ENCODE measurements around the gene PARD3.

The PARD3 gene

GRCh38 chr10:34183016-34183796 is 631.9 kb downstream of the PARD3 start:
- DNase-seq (ENCODE audit: low read depth): no peak

DNA sequence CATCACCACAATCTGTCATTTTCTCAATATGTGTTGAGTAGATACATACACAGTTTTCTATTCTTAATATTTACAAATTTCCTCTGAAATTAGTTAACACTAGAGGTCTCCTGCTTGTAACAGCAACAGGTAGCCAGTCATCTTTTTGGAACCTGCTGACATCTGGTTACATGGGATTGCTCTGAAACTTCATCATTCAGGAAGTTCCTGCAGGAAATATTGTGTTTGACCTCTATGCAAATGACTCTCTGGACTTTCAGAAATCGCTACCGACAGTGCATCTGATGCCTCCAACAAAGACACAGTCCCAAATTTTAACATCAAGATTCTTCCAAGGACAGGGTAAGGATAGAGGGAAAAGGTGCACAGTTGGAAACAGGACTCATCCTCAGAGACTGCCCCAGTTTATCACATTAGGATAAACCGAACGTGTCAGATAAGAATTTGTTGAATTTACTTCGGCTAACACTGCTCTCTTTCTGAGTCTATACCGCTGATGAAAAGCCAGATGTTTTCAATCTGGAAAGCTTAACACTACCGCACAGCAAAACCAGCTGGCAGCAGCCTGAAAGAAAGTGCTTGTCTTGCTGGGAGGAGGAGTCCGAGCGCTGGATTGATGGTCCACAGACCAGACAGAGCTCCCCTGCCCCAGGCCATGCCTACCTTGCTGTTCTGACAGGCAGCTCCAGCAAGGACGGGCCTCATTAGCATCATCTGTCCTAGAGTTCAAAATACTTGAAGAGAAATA is 633.4 kb downstream of the PARD3 start:
- no peak for DNase-seq (ENCODE audit: low read depth)

- no peak for DNase-seq (ENCODE audit: low read depth)
These were observed 634.3 kb downstream of the PARD3 start for GRCh38 chr10:34180749-34181148.

DNA sequence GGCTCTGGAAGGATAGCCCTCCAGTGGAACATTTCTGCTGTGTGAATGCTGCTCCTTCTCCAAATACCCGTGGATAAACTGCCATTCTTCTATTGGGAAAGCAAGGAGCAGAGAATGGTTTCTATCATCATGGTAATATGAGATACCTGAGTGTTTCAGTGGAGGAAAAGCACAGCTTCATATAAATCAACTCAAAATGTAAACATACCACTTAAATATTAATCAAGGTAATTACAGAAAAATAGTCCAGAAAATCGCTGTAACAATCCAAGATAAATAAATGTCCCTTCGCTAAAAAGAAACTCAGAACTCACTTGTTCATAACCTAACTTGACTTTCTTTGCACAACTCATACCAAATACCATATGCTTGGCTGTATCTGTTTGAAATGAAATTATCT is 635.8 kb downstream of the PARD3 start:
- no peak for DNase-seq (ENCODE audit: low read depth)

GRCh38 chr10:34178756-34179155 is 636.3 kb downstream of the PARD3 start:
- no peak for DNase-seq (ENCODE audit: low read depth)

- no peak for DNase-seq (ENCODE audit: low read depth)
These were observed 636.9 kb downstream of the PARD3 start for GRCh38 chr10:34178196-34178595.

- no peak for DNase-seq (ENCODE audit: low read depth)
These were observed 637.7 kb downstream of the PARD3 start for GRCh38 chr10:34177445-34177844.

DNA sequence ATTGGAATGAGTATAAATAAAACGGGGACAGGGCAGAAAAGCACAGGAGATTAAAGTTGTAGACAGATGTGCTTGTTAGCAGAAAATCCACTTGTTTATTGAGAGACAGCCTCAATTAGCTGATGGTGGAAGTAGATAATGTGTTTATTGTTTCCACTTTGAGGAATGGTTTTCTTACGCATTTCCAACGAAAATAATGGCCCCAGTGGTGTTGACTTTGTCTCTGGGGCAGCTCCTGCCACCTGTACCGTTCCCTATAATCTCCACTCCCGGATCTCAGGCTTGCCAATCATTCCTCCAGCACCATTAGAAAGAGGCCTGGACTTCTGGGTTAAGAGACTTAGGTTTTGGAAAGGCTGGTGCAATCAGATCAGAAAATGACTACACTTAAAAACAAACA is 638.7 kb downstream of the PARD3 start:
- no peak for DNase-seq (ENCODE audit: low read depth)

- DNase-seq (ENCODE audit: low read depth): no peak
These were observed 640.0 kb downstream of the PARD3 start for GRCh38 chr10:34175121-34175520.

- no peak for DNase-seq (ENCODE audit: low read depth)
These were observed 642.1 kb downstream of the PARD3 start for GRCh38 chr10:34172936-34173533.

- no peak for DNase-seq (ENCODE audit: low read depth)
These were observed 643.1 kb downstream of the PARD3 start for GRCh38 chr10:34171957-34172527.

GRCh38 chr10:34169677-34170076 is 645.4 kb downstream of the PARD3 start:
- DNase-seq (ENCODE audit: low read depth): no peak

DNA sequence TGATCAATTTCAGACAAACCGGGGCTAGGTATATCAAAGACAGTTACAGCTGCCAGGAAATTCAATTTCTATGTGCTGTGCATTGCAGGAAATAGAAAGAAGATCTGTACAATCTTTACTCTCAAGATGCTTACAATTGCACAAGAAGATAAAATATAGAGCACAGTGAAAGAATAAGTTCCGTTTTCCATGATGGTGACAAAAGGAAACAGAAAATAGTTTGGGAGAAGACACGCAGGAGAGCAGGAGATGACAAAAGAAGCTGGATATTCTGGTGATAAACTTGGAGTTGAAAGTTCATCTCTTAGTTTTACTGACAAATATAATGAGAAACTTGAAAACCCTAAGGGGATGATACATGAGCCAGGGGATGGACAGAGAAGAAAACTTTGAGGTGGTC is 646.0 kb downstream of the PARD3 start:
- no peak for DNase-seq (ENCODE audit: low read depth)

DNA sequence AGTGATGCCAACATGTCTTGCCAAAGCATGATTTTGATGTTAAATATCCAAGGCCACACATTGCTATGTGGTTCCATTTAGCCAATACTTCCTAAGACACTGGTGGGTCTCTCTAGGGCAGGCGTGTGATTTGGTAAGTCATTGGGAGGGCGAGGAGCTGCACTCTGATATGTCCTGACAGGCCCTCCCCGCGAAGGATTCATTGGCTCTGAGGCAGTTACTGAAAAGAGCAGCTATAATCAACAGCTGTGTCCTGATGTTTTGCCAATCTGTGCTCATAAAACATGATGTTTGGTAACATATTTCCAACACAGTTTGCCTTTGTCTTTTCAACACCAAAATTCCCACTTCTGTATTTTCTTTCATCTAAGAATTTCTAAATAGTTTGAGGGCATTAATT is 646.7 kb downstream of the PARD3 start:
- no peak for DNase-seq (ENCODE audit: low read depth)

GRCh38 chr10:34166823-34167222 is 648.3 kb downstream of the PARD3 start:
- no peak for DNase-seq (ENCODE audit: low read depth)

DNA sequence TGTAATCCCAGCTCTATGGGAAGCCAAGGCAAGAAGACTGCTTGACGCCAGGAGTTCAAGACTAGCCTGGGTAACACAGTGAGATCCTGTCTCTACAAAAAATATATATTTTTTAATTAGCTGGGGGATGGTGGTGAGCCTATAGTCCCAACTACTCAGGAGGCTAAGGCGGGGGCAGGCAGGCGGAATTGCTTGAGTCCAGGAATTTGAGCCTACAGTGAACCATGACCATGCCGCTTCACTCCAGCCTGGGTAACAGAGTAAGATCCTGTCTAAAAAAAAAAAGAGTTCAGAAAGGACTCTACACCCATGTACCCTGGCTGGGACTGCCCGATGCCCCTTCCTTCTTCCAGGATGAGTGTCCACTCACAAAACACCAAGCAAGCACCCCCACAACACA is 648.7 kb downstream of the PARD3 start:
- DNase-seq (ENCODE audit: low read depth): no peak

- no peak for DNase-seq (ENCODE audit: low read depth)
These were observed 651.1 kb downstream of the PARD3 start for GRCh38 chr10:34164029-34164428.

GRCh38 chr10:34163075-34163905 is 651.8 kb downstream of the PARD3 start:
- no peak for DNase-seq (ENCODE audit: low read depth)

DNA sequence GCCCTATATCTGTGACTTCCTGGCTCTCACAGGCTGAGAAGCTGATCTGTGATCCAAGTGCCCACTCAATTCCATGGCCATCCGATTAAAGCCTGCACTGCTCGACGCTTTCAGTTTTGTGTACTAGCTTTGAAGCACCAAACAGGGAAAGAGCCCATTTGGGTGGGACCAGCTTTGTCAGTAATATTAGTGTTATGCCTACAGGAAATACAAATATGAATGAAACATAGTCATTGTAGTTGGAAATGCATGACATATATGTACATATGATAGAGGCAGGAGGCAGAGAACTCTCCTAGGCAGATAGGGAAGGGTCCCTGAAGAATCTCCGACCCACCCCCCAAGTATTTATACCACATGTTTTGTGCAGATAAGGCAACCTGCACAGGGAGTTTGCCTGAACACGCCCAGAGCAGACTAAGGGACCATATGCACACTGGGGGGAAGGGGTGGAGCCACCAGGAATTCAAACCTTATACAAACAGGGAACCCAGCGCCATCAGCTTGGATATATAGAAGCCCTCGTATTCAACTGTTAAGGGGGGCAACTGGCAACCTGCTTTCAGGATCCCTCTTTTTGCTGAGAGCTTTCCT is 653.2 kb downstream of the PARD3 start:
- no peak for DNase-seq (ENCODE audit: low read depth)

DNA sequence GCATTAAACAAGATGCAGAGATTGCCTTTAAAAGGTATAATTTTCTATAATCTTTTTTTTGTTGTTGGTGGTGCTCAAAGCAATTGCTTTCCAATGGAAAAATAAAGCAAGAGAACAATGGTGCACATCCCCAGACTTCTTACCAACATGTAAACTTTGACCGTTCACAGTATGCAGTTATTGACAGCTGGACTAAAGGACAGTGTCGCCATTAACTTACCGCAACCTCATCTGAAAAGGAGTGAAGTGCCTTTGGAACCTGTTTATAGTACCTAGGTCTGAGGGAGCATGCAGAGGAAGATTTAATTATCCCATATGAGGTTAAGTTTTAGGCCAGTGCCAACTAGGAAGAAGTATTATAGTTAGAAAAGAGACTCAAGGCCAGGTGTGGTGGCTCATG is 654.5 kb downstream of the PARD3 start:
- DNase-seq (ENCODE audit: low read depth): no peak

- DNase-seq (ENCODE audit: low read depth): no peak
These were observed 657.6 kb downstream of the PARD3 start for GRCh38 chr10:34157501-34157900.

Data from activated T-helper 9 cell treated with anti-CD3 and anti-CD28 coated beads, Interleukin-2, amount 50 U/mL, for 16 hours (primary cell).